ENCODE measurements around the gene CAMK2N2.

Gene CAMK2N2

GRCh38 chr3:184261854-184262763, 756 bp upstream of the CAMK2N2 start:
- H3K9me3 ChIP-seq (ENCODE audit: control insufficient read depth, low read length), result no peaks in the 10 kb centered on the region
- TF ChIP-seq, protein P1, sequence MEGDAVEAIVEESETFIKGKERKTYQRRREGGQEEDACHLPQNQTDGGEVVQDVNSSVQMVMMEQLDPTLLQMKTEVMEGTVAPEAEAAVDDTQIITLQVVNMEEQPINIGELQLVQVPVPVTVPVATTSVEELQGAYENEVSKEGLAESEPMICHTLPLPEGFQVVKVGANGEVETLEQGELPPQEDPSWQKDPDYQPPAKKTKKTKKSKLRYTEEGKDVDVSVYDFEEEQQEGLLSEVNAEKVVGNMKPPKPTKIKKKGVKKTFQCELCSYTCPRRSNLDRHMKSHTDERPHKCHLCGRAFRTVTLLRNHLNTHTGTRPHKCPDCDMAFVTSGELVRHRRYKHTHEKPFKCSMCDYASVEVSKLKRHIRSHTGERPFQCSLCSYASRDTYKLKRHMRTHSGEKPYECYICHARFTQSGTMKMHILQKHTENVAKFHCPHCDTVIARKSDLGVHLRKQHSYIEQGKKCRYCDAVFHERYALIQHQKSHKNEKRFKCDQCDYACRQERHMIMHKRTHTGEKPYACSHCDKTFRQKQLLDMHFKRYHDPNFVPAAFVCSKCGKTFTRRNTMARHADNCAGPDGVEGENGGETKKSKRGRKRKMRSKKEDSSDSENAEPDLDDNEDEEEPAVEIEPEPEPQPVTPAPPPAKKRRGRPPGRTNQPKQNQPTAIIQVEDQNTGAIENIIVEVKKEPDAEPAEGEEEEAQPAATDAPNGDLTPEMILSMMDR (IDR thresholded peaks at IDR 0.05), result no peak
- peaks cover 5% of the 10 kb centered on the region for H3K27me3 ChIP-seq (ENCODE audit: control insufficient read depth, insufficient read depth, low read length)
- H3K4me2 ChIP-seq (ENCODE audit: low read length), result peak overlapping the region; percentile 53
- H3K4me1 ChIP-seq, result peaks cover 9% of the 10 kb centered on the region
- H3K4me3 ChIP-seq (ENCODE audit: low read depth, low read length), result peak overlapping the region; percentile 27
- H3K36me3 ChIP-seq (ENCODE audit: control insufficient read depth, insufficient read depth, low read length), result no peaks in the 10 kb centered on the region
- no peak overlapping the region for H3K9ac ChIP-seq
- peak overlapping the region; percentile 90 for H2AFZ ChIP-seq
- no peaks in the 10 kb centered on the region for H3K79me2 ChIP-seq
- H3K27ac ChIP-seq, result peak overlapping the region; percentile 51

GRCh38 chr3:184260724-184261269, 556 bp downstream of the CAMK2N2 start:
- TF ChIP-seq, protein P1 (IDR thresholded peaks at IDR 0.05), result peak; percentile 12
- Histone ChIP-seq H2AFZ (peak overlapping the region; percentile 93), H3K27me3 (ENCODE audit: control insufficient read depth, insufficient read depth, low read length) (peaks cover 5% of the 10 kb centered on the region), H3K36me3 (ENCODE audit: control insufficient read depth, insufficient read depth, low read length) (no peaks in the 10 kb centered on the region), H3K79me2 (no peaks in the 10 kb centered on the region), H3K4me2 (ENCODE audit: low read length) (peak overlapping the region; percentile 56), H3K4me1 (peaks cover 9% of the 10 kb centered on the region), H3K4me3 (ENCODE audit: low read depth, low read length) (no peak overlapping the region), H3K9me3 (ENCODE audit: control insufficient read depth, low read length) (no peaks in the 10 kb centered on the region), H3K9ac (peak overlapping the region; percentile 19), H3K27ac (peak overlapping the region; percentile 51)

GRCh38 chr3:184259878-184260723, 1.3 kb downstream of the CAMK2N2 start:
- peaks cover 5% of the 10 kb centered on the region for H3K27me3 ChIP-seq (ENCODE audit: control insufficient read depth, insufficient read depth, low read length)
- H3K9me3 ChIP-seq (ENCODE audit: control insufficient read depth, low read length), result no peaks in the 10 kb centered on the region
- H3K9ac ChIP-seq, result peak overlapping the region; percentile 19
- H3K27ac ChIP-seq, result peak overlapping the region; percentile 6
- H2AFZ ChIP-seq, result peak overlapping the region; percentile 93
- H3K4me3 ChIP-seq (ENCODE audit: low read depth, low read length), result no peak overlapping the region
- TF ChIP-seq, protein P1 (IDR thresholded peaks at IDR 0.05), result no peak
- no peaks in the 10 kb centered on the region for H3K79me2 ChIP-seq
- no peak overlapping the region for H3K4me2 ChIP-seq (ENCODE audit: low read length)
- H3K36me3 ChIP-seq (ENCODE audit: control insufficient read depth, insufficient read depth, low read length), result no peaks in the 10 kb centered on the region
- H3K4me1 ChIP-seq, result peaks cover 9% of the 10 kb centered on the region

DNA sequence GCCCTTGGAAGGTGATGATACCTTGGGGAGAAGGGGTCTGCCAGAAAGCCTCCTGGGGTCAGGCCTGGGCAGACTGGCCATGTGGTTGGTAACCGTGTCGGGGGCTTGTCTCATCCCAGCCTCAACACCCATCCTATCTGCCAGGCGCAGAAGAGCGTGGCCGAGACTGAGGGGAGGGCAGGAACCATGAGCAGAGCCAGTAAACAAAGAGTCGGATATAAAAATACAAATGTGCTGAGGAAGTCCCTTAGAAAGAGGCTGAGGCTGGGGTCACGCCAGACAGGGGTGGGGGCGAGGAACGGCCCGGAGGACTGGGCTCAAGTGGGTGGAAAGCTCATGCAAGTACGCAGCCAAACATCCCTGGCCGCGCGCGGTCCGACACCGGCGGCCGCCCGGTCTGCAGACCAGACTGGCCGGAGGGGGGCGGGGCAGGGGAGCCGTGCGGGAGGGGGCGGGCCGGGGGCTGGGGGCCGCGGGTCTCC, 1.9 kb downstream of the CAMK2N2 start:
- no peak overlapping the region for H3K4me3 ChIP-seq (ENCODE audit: low read depth, low read length)
- H3K79me2 ChIP-seq, result no peaks in the 10 kb centered on the region
- peaks cover 5% of the 10 kb centered on the region for H3K27me3 ChIP-seq (ENCODE audit: control insufficient read depth, insufficient read depth, low read length)
- no peaks in the 10 kb centered on the region for H3K9me3 ChIP-seq (ENCODE audit: control insufficient read depth, low read length)
- H3K9ac ChIP-seq, result no peak overlapping the region
- H3K4me1 ChIP-seq, result peaks cover 9% of the 10 kb centered on the region
- H2AFZ ChIP-seq, result no peak overlapping the region
- H3K4me2 ChIP-seq (ENCODE audit: low read length), result no peak overlapping the region
- no peaks in the 10 kb centered on the region for H3K36me3 ChIP-seq (ENCODE audit: control insufficient read depth, insufficient read depth, low read length)
- H3K27ac ChIP-seq, result no peak overlapping the region
- TF ChIP-seq, protein P1 (IDR thresholded peaks at IDR 0.05), result no peak

All from parathyroid adenoma (tissue), 2 donors.